ENCODE measurements around the gene ZNF296.
A peak's percentile ranks its signal among the peaks of the same experiment; 100 is the strongest.

ZNF296 gene

DNA sequence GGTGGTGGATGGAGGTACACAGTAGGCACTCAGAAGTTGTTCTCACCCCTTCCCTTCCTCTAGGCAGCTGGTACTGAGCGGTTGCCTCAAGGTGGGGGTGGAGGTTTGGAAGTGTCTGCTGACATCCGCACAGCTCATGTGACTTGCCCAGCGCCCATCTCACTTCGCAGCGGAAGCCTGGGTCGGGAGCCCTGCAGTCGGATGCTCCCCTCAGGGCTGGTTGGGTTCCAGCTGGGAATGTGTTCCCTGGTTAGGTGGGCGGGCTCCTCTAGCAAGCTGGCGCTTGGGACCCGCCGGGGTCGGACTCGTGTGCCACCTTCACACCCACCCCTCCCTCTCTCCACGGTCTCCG is 26.9 kb upstream of the ZNF296 start:
- no peak for DNase-seq (ENCODE audit: low read depth)

DNA sequence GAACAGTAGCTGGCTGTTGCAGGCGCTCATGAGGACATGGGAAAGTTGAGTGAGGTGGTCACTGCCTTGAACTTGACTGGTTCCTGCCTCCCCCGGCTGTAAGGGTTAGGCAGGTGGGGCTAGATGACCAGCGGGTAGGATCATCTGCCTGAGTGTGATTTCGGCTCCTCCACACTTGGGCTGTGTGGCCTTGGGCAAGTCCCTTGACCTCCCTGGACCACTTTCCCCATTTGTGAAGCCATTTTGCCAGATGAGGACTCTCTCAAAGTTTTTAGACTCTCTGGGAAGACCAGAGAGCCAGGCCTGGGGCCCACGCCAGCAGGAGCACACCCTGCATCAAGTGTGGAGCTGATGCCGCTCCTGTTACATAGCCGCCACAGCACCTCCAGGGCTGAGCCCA is 26.2 kb upstream of the ZNF296 start:
- DNase-seq (ENCODE audit: low read depth): no peak

DNA sequence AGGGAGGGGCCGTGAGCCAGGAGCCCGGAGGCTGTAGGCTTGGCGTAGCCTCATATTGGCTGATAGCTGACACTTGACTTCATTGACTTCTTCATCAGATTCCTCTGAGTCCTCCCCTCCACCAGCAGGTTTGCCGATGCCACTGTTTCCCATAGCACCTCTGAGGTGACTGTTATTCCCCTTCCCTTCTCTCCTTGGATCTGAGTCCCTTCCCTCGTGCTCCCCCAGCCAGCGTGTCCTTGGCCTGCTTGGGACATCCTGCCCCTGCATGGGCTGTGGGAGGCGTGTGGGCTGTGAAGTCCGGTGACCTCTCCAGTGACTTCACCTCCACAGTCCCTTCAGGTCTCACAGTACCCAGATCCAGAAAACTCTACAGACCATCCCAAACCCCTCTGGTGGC is 25.5 kb upstream of the ZNF296 start:
- no peak for DNase-seq (ENCODE audit: low read depth)

DNA sequence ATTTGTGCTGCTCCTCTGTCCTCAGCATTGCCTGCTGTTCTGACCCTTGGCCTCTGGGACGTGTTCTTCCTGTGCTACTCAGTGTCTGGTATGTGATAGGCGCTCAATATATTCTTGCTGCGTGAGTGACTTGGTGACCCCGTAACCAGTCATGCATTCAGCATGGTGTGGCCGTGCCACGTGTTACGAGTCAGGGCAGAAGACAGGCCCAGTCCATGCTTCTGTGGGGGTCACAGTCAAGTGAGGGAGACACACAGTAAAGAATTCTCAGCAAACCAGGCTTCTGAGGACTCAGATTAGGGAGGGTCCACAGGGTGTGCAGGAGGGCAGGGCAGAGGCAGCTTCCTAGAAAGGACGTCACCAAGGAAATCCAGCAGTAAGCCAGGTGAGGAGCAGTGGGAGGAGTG is 24.6 kb upstream of the ZNF296 start:
- DNase-seq (ENCODE audit: low read depth): no peak

DNA sequence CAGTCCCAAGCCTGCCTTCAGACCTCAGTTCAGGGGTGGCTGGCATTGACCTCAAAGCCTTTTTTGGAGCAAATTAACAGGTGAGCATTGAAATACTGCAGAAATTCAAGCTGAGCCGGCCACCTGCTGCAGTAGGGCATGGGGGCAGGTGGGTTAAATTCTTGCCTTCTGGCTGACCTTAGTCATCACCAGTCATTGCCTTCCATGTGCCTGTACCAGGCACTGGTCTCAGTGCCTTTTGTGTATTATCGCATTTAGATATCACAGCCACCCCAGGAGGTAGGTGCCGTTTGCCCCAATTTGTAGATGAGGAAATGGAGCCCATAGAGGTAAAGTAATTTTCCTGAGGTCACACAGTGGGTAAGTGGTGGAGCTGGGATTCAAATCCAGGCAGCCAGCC is 23.9 kb upstream of the ZNF296 start:
- DNase-seq (ENCODE audit: low read depth): no peak

DNA sequence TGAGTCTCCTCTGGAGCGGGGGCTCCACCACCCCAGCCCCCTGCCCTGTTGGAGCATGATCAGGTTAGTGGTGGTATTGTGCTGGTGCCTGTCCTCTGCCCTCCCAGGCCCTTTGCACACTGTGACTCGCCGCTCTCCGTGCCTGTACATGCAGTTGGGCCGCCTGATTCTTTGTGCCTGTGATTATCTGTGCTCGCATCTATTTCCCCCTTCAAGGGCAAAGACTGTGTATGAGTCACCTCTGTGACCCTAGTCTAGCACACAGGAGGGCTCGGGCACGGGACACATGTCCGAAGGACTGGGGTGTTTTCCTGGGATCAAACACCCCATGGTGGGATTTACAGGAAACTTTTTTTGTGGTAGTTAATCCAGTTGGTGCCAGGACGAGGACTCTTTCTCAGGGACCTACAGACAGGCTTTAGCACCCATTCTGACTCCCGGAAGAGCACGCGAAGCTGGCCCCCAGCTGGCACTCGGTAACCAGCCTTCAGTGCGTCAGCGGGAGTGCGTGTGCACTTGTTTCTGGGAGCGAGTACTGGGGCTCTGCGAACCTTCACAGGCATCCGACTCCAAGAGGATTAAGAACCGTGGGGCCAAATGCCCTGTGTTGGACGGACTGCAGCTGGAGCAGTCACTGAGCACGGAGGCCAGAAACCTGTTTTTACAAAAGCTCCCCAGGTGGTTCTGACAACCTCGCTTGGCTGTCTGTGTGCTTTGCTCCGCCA is 23.4 kb upstream of the ZNF296 start:
- DNase-seq (ENCODE audit: low read depth): no peak

DNA sequence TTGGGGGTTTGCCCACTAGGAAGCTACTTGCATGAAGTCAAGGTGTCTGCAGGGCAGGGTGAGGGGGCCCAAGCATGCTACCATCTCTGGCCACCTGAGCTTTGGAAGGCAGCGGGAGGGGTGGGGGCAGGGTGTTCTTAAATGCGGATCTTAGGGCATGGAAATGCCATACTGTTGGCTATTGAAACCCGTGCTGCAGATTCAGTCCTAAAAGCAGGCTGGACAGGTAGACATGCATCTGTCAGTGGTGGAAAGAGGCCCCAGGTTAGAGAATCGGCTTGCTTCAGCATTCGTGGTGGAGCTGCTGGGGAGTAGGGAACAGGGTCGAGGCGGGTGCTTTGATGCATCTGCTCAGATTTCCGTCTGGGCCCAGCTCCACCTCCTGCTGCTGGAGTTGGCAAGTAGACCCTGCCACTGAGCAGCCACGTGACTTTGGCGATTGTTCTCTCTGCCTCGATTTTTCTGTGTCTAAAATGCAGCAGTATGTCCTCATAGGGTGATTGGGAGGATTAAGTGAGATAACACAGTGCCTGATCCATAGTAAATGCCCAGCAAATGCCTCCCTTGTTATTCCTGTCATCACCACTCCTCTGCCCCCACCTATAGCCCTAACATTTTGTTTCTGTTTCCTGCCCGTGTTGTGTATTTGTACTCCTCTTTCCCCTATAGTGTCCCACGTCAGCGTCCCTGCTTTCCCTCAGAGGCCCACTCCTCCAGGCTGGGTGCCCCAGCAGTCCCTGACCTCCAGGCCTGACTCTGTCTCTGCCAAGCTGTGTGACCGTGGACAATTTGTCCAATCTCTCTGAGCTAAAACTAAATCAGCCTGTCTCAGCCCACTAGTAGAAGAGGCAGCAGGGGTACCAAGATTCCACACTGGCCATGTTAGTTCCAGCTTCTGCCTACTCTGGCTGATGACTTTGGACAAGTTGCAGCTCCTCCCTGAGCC is 22.5 kb upstream of the ZNF296 start:
- no peak for DNase-seq (ENCODE audit: low read depth)

DNA sequence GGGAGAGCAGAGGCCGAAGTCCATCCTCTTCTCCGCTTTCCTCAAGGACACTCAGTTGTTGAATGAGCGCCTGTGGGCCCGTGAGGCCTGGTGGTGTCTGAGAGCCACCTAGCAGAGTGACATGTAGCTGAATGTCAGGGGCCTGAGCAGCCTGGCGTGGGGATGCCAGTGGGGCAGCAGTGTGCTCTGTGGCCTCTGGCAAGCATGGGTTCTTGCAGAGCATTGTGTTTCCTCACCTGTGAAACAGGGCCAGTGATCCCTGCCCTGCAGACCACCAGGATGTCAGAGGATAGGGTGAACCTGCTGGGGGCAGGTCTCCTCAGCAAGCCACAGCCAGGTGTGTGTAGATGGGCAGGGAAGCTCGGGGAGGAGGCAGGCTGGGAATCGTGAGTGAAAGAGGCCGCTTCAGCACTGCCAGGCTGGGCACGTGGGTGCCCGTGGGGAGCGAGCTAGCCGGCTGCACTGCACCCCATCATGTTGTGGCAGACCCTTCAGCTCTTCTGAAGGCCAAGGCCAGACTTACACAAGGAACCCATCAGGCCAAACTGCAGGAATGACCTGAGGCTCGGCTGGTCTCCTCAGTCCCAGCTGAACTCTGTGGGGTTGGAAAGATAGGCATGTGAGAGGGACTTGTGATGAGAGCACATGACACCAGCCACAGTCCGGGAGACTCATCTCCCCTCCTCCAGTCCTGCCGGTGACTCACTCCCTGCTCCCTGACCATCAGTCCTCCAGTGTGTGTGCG is 21.7 kb upstream of the ZNF296 start:
- DNase-seq (ENCODE audit: low read depth): no peak

DNA sequence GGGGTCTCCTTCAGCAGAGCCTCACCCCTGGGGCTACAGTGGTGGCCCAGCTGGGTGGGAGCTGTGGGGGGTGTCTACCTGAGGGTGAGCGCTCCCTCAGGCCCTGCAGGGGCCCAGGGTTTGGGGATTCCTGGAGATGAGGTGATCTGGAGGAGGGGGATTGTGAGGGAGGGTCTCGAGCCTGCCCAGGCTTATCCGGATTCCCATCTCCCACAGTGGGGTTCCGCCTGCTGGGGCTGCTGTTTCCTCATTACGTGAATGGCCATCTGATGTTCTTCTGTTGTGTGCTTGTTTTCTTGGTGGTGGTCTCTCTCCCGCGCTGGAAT is 21.1 kb upstream of the ZNF296 start:
- no peak for DNase-seq (ENCODE audit: low read depth)

DNA sequence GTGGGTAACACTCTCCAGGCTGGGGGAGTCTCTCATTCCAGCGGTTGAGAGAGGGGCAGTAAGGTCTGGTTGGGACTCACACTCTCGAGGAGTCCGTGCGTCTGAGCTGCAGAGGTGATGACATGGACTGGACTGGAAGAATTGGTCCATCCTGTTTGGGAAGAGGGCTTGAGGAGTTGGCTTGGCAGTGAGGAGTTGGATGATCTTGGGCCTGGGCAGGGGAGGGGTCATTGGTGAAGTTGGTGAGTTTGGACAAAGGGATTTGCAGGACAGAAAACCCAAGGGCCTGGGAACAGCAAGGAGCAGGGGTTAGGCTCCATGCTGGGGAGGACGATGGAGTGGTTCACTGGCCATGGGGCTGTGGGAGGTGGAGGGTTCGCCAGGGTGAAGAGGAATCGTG is 20.4 kb upstream of the ZNF296 start:
- DNase-seq (ENCODE audit: low read depth): no peak

DNA sequence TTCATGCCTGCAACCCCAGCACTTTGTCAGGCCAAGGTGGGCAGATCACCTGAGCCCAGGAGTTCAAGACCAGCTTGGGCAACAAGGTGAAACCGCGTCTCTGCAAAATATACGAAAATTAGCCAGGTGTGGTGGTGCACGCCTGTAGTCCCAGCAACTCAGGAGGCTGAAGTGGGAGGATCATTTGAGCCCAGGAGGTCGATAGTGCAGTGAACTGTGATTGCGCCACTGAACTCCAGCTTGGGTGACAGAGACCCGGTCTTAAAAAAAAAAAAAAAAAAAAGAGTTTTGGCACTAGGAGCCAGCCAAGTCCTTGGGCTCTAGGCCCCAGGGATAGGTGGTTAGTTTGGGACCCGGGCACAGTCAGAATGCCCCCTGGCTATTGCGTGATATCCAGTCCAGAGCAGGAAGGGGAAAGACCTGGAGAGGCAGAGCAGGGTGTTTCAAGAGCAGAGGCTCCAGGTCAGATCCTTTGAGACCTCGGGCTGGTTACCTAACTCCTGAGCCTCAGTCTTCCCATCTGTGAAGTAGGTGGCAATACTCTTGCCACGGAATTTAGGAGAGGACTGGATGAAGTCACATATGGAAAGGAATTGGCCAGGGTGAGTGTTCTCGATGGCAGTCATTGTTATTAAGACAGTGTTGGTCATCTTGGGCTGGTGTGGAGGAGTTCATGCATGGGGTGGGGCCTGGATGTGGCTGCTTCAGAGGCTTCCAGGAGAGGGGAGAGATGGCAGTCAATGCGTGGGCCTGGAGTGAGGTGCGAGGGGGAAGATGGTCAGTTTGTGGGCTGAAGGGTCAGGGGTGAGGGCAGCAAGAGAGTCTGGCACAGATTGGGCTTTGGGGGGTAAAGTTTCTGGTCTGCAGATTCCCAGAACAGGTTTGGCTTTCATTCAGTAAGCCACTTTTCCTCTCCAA is 19.5 kb upstream of the ZNF296 start:
- no peak for DNase-seq (ENCODE audit: low read depth)

DNA sequence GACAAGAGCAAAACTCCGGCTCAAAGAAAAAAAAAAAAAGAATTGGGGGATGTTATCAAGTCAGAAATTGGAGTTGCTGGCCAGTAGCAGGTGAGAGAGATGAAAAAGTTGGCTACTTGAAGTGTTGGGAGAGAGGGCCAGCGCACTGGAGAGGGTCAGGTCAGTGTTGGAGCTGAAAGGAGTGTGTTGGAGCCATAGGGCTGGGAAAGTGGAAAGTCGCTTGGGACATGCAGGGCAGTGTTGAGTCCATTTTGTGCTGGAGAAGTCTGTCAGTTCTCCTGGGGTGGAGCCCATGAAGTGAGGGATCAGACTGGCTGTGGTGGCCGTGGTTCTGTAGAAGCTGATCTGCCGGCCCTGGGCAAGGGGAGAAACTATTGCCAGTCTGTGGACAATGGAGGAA is 18.4 kb upstream of the ZNF296 start:
- DNase-seq (ENCODE audit: low read depth): no peak

DNA sequence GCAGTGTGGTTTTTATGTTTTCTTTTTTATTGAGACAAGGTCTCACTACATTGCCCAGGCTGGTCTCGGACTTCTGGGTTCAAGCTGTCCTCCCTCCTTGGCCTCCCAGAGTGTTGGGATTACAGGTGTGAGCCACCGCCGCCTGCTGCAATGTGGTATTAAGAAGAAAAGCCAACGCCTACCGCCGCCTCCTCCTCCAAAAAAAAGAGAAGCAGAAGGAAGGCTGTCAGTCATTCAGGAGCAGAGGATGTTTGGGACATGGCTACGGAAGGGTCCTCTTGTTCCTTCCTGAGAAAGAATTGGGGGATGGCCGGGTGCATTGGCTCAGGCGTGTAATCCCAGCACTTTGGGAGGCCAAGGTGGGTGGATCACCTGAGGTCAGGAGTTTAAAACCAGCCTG is 17.9 kb upstream of the ZNF296 start:
- DNase-seq (ENCODE audit: low read depth): no peak

DNA sequence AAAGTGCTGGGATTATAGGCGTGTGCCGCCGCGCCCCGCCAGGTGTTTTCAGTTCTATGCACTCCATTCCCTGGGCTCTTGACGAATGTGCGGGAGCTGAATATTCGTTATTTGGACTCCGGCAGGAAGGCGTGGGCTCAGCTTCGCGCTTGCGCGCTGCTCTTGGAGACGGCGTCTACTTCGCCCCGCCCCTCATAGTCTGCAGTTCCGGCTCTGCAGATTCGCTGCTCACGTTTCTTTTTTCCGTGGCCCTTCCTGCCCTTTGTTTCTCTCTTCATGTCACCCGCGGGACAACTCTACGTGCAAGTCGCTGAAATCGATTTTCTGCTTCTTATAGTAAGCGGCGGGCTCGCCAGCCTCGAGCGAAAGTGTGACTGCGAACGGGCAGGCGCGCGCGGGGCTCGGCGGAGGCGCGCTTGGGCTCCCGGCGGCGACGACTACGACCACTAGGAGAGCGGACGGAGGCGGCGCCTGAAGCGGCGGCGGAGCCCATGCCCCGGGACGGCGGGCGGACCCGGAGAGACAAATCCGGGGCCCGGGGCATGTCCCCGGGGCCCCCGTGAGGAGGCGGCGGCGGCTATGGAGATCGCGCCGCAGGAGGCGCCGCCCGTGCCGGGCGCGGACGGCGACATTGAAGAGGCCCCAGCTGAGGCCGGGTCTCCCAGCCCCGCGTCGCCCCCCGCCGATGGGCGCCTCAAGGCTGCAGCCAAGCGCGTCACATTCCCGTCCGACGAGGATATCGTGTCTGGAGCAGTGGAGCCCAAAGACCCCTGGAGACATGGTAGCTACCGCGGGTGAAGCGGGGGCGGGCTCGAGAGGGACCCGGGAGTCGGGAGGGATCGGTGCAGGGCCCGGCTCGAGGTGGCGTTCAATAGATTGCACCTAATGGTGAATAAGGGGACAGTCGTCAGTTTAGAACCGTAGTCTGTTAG is 16.7 kb upstream of the ZNF296 start, which contains the start of gene PPP1R37:
PPP1R37 (plus strand) TSS at position 433 of the 932 bp plus-strand sequence; CDS start at position 580, 147 bp downstream.
- peak; percentile 75 for DNase-seq (ENCODE audit: low read depth)

DNA sequence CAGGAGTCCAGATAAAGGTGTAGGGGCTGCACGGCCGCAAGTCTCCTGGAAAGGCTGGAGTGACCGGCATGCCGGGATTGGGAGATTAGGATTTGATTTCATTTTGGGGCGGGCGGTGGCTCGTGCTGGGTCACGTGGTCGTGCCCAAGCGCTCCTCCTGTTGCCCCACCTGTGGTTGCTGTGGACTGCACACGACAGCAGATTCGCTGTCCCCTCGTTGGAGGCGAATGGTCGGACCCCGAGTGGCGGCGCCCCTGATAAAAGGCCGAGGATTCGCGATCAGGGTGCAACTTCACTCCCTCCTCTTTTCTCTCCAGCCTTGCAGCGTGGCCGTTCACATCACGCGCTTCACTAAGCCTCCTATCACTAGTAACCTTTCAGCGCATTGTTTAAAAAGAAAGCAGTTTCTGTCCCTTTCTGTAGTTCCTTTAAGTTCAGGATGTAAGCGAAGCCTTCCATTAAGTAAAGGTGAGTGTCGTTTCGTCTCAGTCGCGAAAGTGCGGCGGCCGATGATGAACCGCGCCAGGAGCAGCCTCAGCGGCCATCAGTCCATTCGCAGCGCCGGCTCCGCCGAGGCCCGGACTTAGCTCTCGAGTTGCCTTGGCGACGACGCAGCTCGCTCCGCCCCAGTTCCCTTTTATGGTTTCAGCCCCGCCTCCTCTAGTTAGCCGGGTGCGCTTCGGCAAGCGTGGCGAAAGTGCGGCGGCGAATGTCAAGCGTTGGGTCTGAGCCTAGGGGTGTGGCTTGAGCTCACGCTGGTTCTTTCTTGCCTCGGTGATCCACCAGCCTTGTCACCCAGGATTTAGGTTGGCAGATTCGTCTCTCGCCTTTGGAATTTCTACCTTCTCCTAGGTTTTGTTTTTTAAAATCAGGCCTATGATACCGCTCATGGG is 15.0 kb upstream of the ZNF296 start:
- peak; percentile 96 for DNase-seq (ENCODE audit: low read depth)

DNA sequence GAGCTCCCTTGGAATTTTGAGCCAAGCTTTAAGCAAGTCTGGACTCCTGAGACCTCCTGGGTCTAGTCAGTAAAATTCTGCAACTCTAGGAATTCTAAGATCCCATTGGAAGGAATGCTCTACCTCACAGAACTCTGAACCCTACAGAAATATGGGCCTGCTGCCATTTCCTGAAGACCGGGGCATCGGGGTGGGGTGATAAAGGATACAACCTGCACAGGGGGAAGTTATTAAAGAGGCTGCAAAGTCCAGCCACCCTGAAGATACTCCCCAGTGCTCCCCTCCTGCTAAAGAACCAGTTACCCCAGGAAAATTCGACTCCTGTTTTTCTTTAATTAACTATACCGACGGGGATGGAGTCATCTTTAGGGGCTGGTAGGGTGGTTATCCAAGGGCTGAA is 14.3 kb upstream of the ZNF296 start:
- no peak for DNase-seq (ENCODE audit: low read depth)

DNA sequence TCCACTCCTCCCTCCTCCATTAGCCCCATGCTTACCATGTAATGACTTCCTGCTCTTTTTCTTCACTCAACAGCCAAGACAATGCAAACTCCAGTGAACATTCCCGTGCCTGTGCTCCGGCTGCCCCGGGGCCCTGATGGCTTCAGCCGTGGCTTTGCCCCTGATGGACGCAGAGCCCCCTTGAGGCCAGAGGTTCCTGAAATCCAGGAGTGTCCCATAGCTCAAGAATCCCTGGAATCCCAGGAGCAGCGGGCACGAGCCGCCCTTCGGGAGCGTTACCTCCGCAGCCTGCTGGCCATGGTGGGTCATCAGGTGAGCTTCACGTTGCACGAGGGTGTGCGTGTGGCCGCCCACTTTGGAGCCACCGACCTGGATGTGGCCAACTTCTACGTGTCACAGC is 13.8 kb upstream of the ZNF296 start:
- DNase-seq (ENCODE audit: low read depth): no peak

DNA sequence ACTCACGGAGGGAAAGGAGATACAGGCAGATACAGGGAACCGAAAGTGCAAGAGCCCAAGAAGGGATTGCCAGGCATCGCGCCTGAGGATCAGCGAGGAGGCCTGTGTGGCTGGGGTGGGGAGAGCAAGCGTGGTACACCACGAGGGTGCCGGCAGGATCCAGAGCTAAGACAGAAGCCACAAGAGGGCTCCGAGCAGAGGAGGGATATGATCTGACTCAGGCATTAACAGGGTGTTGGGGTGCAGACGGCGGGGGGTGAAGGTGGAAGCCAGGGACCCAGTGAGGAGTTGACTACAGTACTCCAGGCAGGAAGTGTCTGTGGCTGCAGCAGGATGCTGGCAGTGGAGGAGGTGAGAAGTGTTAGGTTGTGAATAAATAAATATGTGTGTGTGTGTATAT is 11.3 kb upstream of the ZNF296 start:
- no peak for DNase-seq (ENCODE audit: low read depth)

DNA sequence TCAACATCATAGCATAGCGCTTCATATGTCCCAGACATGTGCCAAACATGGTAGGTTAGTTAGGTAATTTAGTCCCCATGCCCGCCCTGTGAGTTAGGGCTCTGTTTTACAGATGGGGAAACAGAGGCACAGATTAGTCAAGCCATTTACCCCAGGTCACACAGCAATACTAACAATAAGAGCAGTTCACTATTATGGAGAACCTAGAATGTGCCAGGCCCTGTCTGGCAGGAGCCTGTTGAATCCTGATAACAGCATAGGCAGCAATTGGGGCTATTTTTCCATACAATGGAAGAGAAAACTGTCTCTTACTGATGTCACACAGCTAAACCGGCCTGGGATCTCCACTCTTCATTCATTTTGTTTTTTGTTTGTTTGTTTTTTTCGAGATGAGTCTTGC is 10.2 kb upstream of the ZNF296 start:
- DNase-seq (ENCODE audit: low read depth): no peak

DNA sequence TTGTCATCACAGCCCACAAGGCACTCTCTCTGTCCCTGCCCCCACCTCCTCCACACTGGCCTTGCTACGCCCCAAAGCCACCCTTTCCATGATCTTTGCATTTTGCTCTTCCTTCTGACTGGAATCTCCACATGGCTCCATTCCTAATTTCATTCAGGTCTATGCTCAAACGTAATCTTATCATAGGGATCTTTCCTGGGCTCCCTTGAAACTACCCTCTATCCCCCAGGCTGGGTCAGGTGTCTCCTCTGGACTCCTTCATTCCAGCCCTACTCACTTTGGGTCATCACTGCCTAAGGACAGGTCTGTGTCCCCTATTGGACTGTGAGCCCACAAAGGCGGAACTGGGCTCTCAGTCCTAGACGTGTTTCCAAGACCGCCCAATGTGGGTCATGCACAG is 5.9 kb upstream of the ZNF296 start:
- DNase-seq (ENCODE audit: low read depth): no peak

Measured in stimulated activated CD8-positive, alpha-beta memory T cell treated with anti-CD3 and anti-CD28 coated beads, Interleukin-15, amount 100 ng/mL, for 1 hour (primary cell).